GM21723 (cell line): Measurements from ENCODE around the gene TTC39C.

Experiments
- ATAC-seq: cut with Tn5 transposase; IDR thresholded peaks from one replicate; pipeline ENCODE4 v1.9.1; 2021; ENCODE audit warnings: mild to moderate bottlenecking, moderate library complexity; ENCODE audit not compliant: unreplicated experiment

Gene TTC39C

GRCh38 chr18:23990474-23991410 lies 23.8 kb upstream of the TTC39C start:
- ATAC-seq, result no peak

GRCh38 chr18:23992089-23992940 lies 22.2 kb upstream of the TTC39C start:
- no peak for ATAC-seq

GRCh38 chr18:23992941-23993280 lies 21.6 kb upstream of the TTC39C start:
- no peak for ATAC-seq

- ATAC-seq, result no peak
Measured at GRCh38 chr18:23994361-23994902, 20.1 kb upstream of the TTC39C start.

- no peak for ATAC-seq
Measured at GRCh38 chr18:23995180-23995579, 19.4 kb upstream of the TTC39C start.

- no peak for ATAC-seq
Measured at GRCh38 chr18:23998018-23998417, 16.5 kb upstream of the TTC39C start.

GRCh38 chr18:23998820-23999219 lies 15.7 kb upstream of the TTC39C start:
- ATAC-seq, result no peak

GRCh38 chr18:24000613-24001490 lies 13.7 kb upstream of the TTC39C start:
- ATAC-seq, result no peak

GRCh38 chr18:24002479-24002878 lies 12.1 kb upstream of the TTC39C start:
- no peak for ATAC-seq

- ATAC-seq, result no peak
Measured at GRCh38 chr18:24003288-24003687, 11.3 kb upstream of the TTC39C start.

- no peak for ATAC-seq
Measured at GRCh38 chr18:24003903-24004640, 10.5 kb upstream of the TTC39C start.

- no peak for ATAC-seq
Measured at GRCh38 chr18:24006712-24007313, 7.7 kb upstream of the TTC39C start.

- no peak for ATAC-seq
Measured at GRCh38 chr18:24009246-24009645, 5.3 kb upstream of the TTC39C start.

- ATAC-seq, result peak; percentile 62
Measured at GRCh38 chr18:24009651-24010333, 4.8 kb upstream of the TTC39C start.

GRCh38 chr18:24010673-24011072 lies 3.9 kb upstream of the TTC39C start:
- ATAC-seq, result no peak

GRCh38 chr18:24011123-24011917 lies 3.2 kb upstream of the TTC39C start:
- no peak for ATAC-seq

- ATAC-seq, result no peak
Measured at GRCh38 chr18:24013051-24013450, 1.5 kb upstream of the TTC39C start.

GRCh38 chr18:24014986-24015638 lies 558 bp downstream of the TTC39C start:
- no peak for ATAC-seq
